NCI-H82 treated with DMSO at 0.1 percent for 48 hours (cell line): ENCODE data around the gene PEAR1.

Experiments
- DNase-seq: peaks from one replicate; lab custom pipeline; 2025; ENCODE audit not compliant: unreplicated experiment; lab: John Stamatoyannopoulos, UW

Gene PEAR1

GRCh38 chr1:156860113-156860627, 33.3 kb upstream of the PEAR1 start:
- peak; percentile 72 for DNase-seq

- DNase-seq = peak; percentile 72
Observed at GRCh38 chr1:156860628-156861423, 32.7 kb upstream of the PEAR1 start, which contains the start of gene NTRK1. Gene NTRK1, plus strand, starts transcription at chr1:156860865. Its CDS starts 70 bp downstream, at chr1:156860935.

- no peak for DNase-seq
Observed at GRCh38 chr1:156862584-156862983, 30.9 kb upstream of the PEAR1 start.

GRCh38 chr1:156862997-156863599, 30.4 kb upstream of the PEAR1 start:
- no peak for DNase-seq

- no peak for DNase-seq
Observed at GRCh38 chr1:156863631-156864030, 29.9 kb upstream of the PEAR1 start.

- no peak for DNase-seq
Observed at GRCh38 chr1:156864796-156865195, 28.7 kb upstream of the PEAR1 start.

- no peak for DNase-seq
Observed at GRCh38 chr1:156865258-156865657, 28.3 kb upstream of the PEAR1 start.

GRCh38 chr1:156865865-156866248, 27.7 kb upstream of the PEAR1 start:
- DNase-seq = no peak

GRCh38 chr1:156866249-156866909, 27.1 kb upstream of the PEAR1 start:
- DNase-seq = peak; percentile 60

- no peak for DNase-seq
Observed at GRCh38 chr1:156868341-156868740, 25.2 kb upstream of the PEAR1 start.

- DNase-seq = no peak
Observed at GRCh38 chr1:156869455-156869854, 24.1 kb upstream of the PEAR1 start.

GRCh38 chr1:156873659-156874058, 19.9 kb upstream of the PEAR1 start:
- no peak for DNase-seq

- DNase-seq = no peak
Observed at GRCh38 chr1:156874142-156874541, 19.4 kb upstream of the PEAR1 start.

- no peak for DNase-seq
Observed at GRCh38 chr1:156874572-156875340, 18.8 kb upstream of the PEAR1 start.

GRCh38 chr1:156875341-156875615, 18.2 kb upstream of the PEAR1 start:
- no peak for DNase-seq

GRCh38 chr1:156876281-156876680, 17.2 kb upstream of the PEAR1 start:
- no peak for DNase-seq

- DNase-seq = no peak
Observed at GRCh38 chr1:156877433-156878170, 15.9 kb upstream of the PEAR1 start.

GRCh38 chr1:156879876-156880275, 13.6 kb upstream of the PEAR1 start:
- DNase-seq = no peak

GRCh38 chr1:156880473-156880872, 13.0 kb upstream of the PEAR1 start:
- DNase-seq = no peak

- peak; percentile 64 for DNase-seq
Observed at GRCh38 chr1:156881101-156881500, 12.4 kb upstream of the PEAR1 start.

GRCh38 chr1:156881663-156882062, 11.9 kb upstream of the PEAR1 start:
- no peak for DNase-seq
